ENCODE data around the gene WDR36.
A peak's percentile ranks its signal among the peaks of the same experiment; 100 is the strongest.

The WDR36 gene

DNA sequence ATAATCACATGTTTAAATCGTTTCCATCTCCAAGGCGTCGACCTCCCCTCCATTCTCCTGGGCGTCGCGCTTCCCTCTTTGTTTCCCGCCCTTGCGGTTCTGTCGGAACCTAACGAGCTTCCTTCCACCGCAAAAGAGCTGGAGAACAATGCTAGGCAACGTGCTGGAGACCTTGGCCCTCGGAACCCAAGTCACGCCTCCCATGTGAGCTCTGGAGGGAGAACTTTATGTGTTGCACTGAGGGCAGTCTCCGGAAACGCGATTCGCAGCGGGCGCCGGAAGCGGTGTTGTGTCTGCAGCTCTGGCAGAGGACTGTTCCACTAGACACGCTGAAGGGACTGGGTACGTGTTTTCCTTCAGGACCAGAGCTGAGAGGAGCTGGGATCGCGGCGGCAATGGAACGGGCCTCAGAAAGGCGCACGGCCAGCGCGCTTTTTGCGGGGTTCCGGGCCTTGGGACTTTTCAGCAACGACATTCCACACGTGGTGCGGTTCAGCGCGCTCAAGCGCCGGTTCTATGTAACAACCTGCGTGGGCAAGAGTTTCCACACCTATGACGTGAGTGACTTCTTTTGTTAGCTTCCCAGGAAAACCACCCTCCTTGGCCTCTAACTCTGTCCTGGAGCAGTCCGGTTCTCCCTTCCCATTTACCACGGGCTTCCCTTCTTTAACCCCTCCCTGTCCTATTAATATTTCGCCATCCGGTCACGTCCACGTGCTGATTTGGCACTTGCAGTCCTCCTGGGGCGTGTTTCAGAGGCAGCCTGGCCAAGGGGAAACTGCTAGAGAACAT, at the start of gene WDR36:
TSS of gene WDR36 (plus strand) at position 287 of the 792 bp plus-strand sequence. CDS start at position 396, 109 bp downstream.
- peak; percentile 72 to 82 (median 79) for DNase-seq

DNA sequence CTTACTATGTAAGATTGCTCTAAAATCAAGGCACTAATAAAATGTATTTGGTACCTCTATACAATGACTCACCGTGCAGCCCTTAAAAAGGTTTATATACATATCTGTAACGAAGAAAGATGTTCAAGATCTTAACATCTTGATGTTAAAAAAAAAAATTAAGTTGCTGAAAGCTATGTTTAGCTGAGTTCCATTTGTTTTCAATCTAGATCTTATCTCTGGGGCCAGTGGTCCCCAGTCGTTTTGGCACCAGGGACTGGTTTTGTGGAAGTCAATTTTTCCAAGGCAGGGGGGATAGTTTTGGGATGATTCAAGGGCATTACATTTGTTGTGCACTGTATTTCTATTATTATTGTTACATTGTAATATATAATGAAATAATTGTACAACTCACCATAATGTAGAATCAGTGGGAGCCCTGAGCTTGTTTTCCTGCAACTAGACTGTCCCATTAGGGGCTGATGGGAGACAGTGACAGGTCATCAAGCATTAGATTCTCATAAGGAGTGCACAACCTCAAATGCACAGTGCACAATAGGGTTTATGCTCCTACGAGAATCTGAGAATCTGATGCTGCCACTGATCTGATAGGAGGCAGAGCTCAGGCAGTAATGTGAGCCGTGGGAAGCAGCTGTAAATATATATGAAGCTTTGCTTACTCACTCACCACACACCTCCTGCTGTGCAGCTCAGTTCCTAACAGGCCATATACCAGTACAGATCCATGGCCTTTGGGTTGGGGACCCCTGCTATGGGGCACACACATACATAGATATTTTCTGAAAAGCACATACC, 48.2 kb upstream of the WDR36 start:
- no peak for DNase-seq

DNA sequence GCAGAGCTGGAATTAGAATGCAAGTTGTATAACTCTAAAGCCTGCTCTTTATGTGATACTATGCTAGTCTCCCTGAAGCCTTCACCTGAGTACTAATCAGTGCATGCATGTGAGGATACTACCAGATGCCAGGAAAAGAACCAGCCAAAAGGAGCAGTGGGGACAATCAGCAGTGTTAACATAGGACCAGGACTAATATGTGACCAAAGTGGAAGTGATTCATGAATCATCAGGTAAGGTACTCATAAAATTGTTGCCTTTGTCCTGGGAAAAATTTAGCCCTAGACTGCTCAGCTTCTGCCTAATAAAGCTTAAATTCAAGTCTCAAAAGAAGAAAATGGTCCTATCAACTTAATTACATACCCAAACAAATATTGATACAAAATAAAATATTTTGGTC, 34.1 kb upstream of the WDR36 start:
- DNase-seq = no peak

DNA sequence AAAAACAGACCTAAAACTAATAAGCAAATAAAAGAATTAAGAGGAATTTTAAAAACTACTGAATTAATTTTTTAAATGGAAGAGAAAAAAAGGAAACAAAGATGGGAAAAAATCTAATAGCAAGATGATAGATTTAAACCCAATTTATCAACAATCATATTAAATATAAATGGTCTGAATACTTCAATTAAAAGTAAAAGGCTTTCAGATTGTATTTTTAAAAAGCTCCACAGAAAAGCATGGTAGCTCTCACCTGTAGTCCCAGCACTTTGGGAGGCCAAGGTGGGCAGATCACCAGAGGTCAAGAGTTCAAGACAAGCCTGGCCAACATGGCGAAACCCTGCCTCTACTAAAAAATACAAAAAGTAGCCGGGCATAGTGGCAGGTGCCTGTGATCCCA, 32.0 kb upstream of the WDR36 start:
- no peak for DNase-seq

DNA sequence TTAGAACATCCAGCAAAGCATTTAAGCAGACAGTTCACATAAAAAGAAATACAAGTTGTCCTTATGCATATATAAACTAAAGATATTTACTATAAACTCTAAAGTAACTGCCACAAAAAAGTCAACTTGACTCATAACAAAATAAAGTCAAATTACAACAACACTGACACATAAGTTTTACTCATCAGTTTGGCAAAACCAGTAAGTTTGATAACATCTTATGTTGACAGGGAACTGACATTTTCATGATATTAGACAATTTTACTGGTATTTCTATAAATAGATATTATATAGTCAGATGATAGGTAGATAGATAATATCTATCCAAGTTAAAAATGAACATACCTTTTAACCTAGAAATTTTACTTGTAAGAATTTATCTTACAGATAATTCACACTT, 30.5 kb upstream of the WDR36 start:
- no peak for DNase-seq

DNA sequence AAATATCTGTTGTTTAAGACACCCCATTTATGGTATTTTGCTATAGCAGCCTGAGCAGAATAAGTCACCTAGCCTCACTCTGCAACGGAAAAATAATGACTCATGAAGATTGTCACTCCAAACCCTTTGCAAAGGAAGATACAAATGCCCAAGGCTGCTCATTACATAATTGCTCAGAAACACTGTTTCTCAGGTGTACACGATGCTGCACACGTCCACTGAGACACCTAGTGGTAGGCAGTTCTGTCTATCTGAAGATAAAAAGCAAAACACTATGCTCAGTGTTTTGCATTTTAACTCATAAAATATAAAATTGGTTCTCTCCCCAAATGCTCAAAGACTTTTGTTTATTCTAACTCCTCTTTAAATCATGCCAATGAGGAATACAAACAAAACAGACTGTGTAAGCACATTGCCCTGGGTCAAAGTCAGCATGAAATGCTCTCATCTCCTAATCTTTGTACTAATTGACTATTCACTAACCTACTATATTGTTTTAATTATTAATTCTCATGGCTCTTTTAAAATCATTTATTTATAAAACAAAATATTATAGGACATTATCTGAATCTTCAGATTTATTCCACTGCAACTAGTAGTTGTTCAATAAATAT, 28.3 kb upstream of the WDR36 start:
- no peak for DNase-seq

DNA sequence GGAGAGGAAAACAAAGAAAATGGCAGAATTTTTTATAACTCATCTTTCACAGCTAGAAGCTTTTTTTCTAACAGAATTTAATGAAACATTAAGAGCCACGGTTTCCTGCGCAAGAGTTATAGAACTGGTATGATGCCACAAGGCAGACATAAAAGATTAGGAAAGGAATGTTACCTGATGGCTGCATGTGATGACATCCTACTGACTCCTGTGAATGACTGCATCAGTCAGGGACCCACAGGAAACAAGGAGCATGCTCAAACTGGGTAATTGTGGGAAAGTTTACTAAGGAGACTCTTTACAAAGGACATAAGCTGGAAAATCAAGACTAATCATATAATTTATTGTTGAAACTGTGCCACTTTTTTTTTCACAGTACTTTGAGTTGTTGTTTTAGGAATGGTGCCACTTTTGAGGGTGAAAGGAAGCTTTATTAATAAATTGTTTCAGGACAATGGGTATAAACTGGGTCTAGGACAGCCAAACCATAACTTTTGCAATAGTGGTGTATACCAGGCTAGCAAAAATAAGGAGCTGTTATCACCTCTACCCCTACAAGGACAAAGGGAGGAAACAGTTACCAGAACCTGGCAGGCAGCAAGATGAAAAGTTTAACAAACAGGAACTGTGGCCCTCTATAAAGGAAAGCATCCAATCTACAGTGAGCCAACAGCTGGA, 25.7 kb upstream of the WDR36 start:
- no peak for DNase-seq

DNA sequence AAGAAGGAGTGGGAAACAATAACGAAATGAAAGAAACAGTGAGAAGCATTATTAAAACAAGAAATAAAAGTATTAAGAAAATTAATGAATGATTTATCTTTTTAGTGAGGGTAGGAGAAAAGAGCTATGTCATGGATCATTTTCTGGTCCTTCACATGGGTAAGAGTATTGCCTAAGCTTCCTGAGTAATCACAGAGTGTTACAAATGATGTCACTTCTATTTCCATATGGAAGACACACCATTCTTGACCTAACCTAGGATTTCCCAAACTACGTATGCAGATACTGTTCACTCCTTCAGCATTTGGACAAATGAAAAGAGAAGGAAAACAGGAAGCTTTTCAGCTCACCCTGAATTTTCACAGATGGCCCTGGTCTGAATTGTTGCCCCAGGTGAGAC, 23.9 kb upstream of the WDR36 start:
- no peak for DNase-seq

DNA sequence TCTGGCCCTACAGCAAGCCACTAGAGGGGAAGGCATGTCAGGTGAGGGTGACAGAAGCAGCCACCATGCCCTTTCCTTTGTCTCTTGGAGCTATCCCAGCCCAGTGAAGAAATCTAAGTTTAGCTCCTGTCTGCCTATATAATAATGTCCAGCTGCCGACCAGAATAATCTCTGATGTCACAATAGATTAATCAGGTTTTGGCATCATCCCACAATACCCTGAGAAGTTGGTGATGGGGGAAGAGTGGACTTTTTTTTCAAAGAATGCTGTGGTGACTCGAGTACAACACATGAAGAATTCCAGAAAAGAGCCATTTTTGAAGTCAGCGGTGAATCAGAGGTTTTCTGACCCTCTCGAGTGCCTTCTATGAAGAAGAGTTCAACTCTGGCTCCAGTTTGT, 22.3 kb upstream of the WDR36 start:
- no peak for DNase-seq

DNA sequence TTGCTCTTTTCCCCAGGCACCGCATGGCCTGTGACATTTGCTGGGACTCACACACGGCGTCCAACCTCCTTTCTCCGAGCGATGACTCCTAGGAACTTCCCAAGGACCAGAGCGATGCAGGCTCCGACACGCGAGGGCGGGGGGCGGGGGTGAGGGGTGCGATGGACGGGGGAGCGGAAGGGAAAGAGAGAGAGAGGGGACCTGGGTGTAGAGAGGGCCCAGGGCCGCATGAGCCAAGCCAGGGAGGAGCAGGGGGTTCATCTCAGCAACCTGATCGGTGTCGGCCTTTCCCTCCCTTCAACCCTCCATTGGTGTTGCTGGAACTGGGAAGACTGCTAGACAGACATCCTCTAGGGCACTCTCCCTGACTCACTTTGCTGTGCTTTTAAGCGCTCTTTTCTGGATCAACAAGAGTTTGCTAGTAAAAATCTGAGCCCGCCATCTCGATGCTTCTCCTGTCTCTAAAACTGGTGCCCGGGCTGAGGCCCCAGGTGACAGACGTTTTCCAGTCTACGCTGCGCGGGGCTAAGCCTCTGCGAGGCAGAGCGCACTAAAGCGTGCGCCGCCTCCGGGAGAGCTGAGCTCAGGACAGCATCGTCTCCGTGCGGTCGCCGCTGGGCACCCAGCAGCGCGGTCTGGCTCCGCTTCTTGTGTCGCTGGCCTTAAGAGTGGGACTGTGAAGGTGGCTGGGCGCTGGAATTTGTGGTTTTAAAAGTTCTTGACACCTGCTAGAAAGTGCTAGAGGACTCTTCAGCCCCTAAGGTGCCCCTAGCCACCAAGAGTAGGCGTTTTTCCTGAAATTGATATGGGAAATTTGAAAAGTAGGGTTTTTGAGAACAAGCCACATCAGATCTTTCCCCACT, 21.6 kb upstream of the WDR36 start:
- DNase-seq = no peak

DNA sequence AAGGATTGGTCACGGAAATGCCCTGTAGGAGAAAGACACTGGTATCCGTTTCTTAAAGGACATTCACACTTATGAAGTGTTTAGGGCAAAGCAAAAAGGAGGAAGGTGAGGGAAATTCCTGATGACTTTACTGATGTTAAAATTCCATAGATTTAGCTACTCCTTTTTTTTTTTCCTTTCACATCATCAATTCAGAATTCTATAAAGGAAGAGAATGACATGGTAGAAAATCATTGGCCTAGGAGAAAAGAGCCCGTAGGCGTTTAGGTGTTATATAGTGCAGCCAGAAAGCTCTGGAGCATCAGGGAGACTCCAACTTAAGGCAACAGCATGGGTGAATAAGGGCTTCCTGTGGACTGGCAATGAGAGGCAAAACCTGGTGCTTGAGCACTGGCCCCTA, 20.7 kb upstream of the WDR36 start, which contains the start of gene TSLP:
TSS of gene TSLP (plus strand) at position 301 of the 400 bp plus-strand sequence. CDS start 178 bp downstream, outside the sequence.
- DNase-seq = no peak

DNA sequence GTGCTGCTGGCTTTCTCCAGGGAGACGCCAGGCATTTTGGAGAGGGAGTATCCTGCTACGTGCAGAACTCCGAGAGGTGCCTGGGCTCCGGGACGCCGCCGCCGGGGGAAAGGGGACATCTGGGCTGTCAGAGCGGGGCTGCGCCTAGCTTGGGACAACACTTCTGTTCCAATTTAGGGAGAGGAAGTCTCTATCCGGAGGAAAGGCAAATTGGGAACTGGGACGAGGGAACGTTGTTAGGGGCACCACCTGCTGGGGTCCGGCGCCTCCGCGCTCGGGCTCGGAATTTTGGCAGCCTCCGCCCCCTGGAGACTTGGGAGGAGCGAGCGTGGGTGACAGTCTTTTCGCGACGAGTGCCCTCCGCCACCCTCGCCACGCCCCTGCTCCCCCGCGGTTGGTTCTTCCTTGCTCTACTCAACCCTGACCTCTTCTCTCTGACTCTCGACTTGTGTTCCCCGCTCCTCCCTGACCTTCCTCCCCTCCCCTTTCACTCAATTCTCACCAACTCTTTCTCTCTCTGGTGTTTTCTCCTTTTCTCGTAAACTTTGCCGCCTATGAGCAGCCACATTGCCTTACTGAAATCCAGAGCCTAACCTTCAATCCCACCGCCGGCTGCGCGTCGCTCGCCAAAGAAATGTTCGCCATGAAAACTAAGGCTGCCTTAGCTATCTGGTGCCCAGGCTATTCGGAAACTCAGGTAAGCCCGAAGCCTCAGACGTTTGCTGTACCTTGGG, 19.0 kb upstream of the WDR36 start:
- peak in 3 of 4 experiments; percentile 3 to 26 (median 7) for DNase-seq

DNA sequence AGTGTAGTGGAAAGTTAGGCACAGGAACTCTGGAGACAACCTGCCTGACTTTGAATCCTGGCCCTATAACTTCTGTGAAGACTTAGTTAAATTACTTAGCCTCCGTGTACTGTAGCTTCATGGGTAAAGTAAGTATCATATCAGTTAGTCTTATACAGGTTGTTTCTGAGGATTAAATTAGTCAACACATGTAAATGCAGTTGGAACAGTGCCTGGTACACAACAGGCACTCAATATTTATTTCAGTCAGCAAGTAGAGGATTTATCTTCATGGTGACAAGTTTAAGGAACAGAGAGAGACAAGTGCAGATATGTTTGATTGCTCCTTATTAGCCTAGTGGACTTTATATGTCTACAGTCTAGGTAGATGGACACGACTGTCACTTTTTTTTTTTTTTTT, 17.9 kb upstream of the WDR36 start:
- DNase-seq = no peak

DNA sequence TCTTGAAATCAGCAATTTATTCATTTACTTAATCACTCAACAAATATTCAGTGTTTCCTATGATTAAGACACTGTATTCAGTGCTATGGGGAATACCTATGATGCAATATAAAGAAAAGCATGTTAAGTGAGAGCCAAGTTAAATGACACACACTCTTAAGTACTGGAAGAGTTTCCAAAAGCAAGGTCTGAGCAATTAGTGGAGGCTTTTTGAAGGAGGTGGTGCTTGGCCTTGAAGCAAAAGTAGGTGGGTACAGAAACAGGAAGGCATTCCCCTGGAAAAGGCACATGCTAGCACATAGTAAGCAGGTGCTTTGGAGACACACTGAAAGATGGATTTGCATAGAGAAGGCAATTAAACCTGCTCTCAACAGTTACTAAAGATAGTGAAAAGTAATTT, 16.6 kb upstream of the WDR36 start:
- no peak for DNase-seq

DNA sequence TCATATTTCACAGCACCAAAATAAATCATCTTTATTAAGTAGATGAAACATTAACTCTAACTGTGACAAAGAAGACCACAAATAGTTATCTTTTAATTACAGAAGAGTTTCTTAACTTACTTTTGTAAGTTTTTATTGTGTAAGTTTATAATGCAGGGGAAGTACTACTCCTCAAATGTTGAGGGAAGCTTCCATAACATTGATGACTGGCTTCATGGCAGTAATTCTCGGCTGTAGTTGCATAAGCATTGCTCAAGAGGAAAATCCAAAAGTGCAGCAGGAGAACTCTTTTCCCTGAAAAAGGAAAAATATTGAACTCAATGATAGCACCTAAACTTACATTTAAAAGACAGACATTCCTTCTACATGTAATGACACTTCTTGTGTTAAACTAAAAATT, 16.1 kb upstream of the WDR36 start:
- no peak for DNase-seq

DNA sequence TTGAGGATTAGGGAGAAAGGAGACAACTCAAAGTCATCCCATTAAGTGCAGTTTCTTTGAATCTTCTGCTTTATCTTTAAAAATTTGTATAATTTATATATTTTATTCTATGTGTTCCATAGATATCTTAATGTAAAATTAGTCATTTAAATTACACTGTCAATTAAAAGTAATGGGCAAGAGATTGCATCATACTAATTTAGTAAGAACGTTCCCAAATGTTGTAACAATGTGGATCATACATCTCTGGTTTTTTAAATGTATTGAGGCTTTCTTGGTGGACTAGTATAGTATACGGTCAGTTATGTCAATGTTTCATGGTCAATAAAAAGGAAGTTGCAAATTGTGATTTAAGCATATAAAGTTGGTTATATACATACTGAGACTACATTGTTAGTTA, 14.5 kb upstream of the WDR36 start:
- DNase-seq = no peak

DNA sequence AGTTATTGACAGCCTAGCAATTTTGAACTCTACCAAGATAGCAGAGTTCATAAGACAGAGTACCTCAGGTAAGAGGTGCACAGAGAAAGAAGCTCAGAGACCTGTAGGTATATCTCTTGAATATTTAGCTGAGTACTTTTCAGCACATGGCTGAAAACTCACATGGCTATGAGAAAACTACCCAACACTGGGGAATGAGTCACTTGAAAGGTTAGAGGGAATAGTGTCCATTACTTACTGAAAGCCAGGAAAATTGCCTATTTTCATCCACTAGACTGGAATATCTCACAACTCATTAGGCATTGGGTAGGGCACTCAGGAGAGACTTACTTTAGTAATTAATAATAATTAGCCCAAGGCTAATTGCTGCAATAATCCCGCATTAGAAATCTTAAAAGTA, 12.3 kb upstream of the WDR36 start:
- no peak for DNase-seq

DNA sequence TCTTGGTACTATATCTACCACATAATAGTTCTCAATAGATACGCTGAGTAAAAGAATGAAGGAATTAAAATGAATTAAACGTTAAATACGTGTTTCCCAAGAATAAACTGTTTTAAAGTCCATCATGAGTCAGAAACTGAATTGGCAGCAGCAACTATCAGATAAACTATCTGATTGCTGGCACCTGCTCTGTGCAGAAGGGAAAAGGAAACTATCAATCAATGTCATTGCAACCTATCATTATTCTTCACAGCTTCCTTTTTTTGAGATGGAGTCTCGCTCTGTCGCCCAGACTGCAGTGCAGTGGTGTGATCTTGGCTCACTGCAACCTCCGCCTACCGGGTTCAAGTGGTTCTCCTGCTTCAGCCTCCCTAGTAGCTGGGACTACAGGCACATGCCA, 8.8 kb upstream of the WDR36 start:
- no peak for DNase-seq

DNA sequence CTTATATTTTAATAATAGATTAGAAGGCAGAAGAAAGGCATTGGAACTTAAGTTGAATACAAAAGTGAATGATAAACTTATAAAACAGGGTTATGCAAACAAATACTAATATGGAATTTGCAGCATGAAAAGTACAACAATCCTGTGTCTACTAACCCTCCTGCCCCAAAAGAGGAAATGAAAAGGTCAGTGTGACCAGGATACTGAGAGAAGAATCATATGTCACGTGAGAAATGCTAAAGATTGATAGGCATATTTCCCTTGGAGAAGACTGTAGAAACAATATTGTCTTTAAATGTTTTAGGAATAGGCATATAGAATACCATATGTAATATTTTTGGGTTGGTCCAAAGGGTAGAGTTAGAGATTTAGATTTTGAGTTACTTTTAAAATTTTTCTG, 3.8 kb downstream of the WDR36 start:
- no peak for DNase-seq

DNA sequence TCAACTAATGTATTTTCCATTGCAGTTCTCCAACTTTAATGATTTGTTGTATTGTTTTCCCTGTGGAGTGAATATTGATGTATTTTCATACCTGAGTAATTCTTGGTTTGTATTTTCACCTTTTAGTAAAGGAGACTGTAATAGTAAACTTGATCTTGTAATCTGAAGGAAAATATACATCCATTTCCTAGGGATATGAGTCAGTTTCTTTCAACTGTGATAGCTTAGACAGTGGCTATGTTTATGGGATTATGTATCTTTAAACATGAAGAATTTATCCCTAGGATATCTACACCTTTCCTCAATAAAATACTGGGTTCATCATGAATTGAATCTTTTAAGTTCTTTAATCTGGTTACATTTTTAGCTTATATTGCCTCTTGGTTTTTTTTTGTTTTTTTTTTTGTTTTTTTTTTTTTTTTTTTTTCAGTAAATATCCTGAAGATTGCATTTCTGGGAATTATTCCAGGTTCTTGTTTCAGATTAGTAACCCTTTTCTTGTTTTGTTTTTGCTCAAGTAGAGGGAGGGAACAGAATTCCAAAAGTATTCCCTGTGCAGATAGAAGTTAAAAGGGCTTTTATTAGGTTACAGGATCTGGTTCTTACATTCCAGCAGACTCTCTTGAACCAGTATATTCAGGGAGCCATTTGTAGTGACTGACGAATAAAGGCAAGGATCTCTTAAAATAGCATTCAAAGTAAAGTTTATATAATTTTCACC, 7.1 kb downstream of the WDR36 start:
- DNase-seq = no peak
